GDM1 (cell line): ENCODE data around the gene ZC3H18.
"Not testable (repeated sequence)": the region's sequence is repeated elsewhere in the genome, so short reads cannot be mapped to it uniquely, and the experiment has no call there.

Experiments
- DNase-seq: peaks from one replicate; lab custom pipeline; 2025; lab: John Stamatoyannopoulos, UW

The ZC3H18 gene

DNA sequence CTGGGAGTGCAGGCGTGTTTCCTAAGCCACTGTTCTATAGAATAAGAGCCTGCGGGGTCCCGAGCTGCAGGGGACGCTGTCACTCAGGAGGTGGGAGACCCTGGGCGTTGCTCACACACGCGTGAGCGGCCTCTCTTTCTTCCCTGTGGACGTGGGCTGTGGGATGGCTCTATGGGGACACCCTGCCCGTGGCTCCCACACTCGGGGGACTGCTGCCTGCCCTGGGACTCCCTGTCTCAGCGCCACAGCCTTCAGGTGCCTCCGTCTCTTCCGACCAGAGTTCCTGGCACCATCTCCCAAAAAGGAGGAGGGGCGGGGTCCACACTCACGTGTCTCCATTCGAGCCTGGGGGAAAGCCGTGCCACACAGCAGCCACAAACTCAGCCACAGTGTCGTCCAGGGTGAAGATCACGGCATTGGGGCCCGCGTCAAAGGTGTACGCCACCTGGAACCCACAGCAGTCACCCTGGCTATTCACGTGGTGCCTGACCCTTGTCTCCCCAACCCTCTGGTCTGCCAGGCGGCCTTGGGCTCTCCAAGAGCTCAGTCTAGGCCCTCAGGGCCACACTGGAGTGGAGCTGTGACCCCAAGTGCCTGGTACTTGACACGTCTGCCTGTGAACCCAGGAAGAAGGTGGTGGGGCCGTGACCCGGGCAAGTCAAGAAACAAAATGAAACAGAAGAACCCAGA is 84.3 kb downstream of the ZC3H18 start:
- no peak for DNase-seq

GRCh38 chr16:88655053-88655732 is 85.0 kb downstream of the ZC3H18 start:
- no peak for DNase-seq

GRCh38 chr16:88655733-88656281 is 85.6 kb downstream of the ZC3H18 start:
- no peak for DNase-seq

DNA sequence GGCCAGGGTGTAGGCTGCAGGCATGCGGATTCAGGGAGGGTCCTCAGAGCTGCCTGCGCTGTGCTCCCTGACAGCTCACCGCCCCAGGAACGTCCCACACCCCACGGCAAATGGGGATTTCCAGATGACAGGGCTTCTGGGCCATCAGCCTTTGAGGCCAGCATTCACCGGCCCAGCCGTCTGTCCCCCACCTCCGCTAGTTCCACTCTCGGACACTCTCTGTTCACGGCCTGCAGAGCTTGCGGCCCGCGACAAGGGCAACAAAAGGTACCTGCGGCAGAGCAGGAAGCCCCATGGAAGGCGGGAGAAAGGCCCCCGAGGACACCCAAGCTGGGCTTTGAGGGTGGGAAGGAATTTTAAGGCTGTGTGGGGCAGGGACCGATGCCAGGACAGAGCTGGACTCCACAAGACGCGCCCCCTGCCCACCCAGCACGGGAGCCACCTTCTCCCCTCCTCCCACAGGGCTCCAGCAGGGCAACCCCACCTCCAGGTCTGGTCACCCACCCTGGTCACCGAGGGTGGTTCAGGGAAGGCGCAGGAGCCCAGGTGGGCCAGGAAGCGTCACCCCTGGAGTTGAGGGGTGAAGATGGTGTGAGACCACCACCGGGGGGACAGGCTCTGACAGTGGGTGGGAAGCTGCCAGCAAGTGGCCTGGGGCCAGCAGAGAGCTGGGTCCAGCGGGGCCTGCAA is 86.2 kb downstream of the ZC3H18 start:
- DNase-seq, result no peak

- DNase-seq, result no peak
These were observed 87.2 kb downstream of the ZC3H18 start for GRCh38 chr16:88657371-88657770.

DNA sequence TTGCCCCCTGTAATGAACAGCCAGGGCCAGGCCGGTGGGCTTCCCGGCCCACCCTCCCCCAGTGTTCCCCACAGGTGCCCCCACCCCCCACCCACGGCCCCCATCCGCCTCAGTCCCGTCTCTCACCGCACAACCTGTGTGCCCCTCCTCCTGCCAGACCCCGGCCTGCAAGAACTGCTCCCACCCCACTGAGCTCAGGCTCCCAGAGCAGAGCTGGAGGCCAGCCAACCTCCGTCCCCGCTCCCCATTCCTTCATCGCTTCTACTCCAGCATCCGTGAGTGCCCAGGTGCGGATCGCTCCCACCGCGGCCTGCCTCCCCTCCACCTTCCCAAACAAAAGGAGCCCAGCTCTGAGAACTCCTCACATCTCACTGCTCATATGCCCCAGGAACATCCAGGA is 88.5 kb downstream of the ZC3H18 start:
- no peak for DNase-seq

DNA sequence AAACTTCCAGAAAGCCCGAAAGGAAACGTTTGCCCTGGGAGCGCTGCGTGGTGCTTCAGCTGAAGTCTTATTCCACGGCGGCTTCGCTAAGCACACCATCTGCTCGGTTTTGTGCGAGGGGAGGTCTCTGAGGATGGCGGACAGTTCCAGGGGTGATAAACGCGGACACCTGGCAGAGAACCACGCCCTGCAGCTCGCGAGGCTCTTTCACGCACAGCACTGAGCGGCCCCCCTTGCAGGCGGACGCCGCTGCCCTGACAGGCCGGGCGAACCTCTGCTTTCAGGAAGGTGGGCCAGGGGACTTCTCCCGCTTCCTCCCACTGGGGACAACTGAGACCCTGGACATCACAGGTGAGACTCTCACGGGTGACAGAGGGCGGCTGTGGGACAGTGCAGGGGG is 89.0 kb downstream of the ZC3H18 start:
- no peak for DNase-seq

DNA sequence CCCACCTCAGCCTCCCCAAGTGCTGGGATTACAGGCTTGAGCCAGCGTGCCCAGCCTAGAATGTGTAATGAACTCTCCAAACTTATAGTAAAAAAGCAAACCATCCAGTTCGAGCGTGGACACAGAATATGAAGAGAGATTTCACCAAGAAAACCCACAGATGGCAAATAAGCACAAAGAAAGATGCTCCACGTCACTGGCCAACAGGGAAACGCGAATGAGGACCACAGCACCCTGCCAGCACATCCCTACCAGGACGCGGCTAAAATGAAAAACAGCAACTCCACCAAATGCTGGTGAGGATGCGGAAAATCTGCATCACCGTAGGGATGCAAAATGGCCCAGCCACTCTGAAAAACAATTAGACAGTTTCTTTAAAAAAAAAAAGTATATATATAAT is 91.3 kb downstream of the ZC3H18 start:
- no peak for DNase-seq

GRCh38 chr16:88662222-88662842 is 92.1 kb downstream of the ZC3H18 start:
- DNase-seq, result no peak

GRCh38 chr16:88662843-88663606 is 92.8 kb downstream of the ZC3H18 start, which contains the start of gene MVD:
Gene MVD (minus strand): TSS chr16:88663091. CDS start chr16:88663080, 11 bp downstream.
- peak; percentile 97 for DNase-seq

- DNase-seq, result no peak
These were observed 94.9 kb downstream of the ZC3H18 start for GRCh38 chr16:88665148-88665547.

DNA sequence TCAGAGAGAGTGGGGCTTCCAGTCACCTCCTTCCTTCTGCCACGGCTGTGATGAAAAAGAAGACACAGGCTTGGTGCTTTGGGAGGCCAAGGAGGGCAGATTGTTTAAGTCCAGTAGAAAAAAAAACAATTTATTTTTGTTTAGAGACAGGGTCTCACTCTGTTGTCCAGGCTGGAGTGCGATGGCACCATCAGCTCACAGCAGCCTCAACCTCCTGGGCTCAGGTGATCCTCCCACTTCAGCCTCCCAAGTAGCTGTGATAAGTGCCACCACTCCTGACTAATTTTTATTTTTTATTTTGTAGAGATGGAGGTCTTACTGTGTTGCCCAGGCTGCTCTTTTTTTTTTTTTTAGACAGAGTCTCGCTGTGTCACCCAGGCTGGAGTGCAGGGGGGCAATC is 95.4 kb downstream of the ZC3H18 start:
- DNase-seq, result no peak

DNA sequence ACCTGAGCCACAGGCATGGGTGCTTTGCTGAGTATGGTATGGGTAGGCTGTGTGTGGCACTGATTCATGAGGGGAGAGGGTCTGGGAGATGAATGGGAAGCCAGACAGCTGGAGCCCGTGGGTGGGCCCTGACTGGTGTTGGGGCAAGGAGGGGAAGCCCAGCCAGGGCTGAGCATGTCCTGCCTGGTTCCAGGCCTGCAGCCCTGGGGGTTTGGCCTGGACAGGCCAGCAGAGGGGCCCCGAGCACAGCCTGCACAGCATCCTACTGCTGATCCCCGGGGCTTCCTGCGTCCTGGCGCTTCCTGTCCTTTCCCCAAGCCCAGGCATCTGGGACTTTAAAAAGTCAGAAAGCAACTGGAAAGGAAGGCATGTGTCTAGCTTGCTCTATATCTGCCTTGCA is 97.3 kb downstream of the ZC3H18 start:
- DNase-seq, result no peak

DNA sequence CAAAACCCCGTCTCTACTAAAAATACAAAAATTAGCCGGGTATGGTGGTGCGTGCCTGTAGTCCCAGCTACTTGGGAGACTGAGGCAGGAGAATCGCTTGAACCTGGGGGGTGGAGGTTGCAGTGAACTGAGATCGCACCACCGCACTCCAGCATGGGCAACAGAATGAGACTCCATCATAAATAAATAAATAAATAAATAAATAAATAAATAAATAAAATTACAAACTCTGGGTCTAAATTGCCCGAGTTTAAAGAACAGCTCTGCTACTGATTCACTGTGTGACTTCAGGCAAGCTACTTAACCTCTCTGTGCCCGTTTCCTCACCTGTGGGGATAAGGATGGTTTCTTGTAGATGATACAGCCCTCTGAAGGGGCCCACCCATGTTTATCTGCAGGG is 99.3 kb downstream of the ZC3H18 start:
- not testable (repeated sequence) for DNase-seq

- DNase-seq, result no peak
These were observed 99.8 kb downstream of the ZC3H18 start for GRCh38 chr16:88669980-88670379.

GRCh38 chr16:88671806-88672205 is 101.6 kb downstream of the ZC3H18 start:
- no peak for DNase-seq

DNA sequence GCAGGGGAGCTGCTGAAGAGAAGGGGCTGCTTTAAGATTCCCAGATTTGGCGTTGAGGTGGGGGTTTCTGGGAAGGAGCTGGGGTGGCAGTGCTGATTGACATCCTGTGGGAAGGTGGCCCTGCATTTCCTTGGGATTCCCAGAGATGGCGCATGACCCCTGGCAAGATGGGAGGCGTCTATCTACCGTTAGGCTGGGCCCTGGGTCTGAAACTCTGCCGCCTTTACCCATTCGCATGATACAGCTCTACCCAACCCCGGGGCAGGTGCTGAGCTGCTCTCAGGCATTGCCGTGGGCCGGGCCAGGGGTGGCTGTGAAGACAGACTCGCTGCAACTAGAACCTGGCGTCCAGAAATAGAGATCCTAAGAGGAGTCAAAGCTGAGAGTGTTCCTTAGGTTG is 102.6 kb downstream of the ZC3H18 start:
- DNase-seq, result no peak

- no peak for DNase-seq
These were observed 103.6 kb downstream of the ZC3H18 start for GRCh38 chr16:88673716-88674379.

GRCh38 chr16:88676502-88677242 is 106.5 kb downstream of the ZC3H18 start:
- no peak for DNase-seq

GRCh38 chr16:88677721-88678120 is 107.5 kb downstream of the ZC3H18 start:
- DNase-seq, result no peak
